Activated CD4-positive, alpha-beta T cell treated with anti-CD3 and anti-CD28 coated beads for 36 hours (primary cell): ENCODE data around the gene ZNHIT2. TPM values are rescaled to one million over a fixed set of nuclear protein-coding genes. Genes with fewer than 3 reads are reported as not detected.

Source experiments
- ATAC-seq: fragments of 200-7000 bp; cut with Tn5 transposase; one replicate; pipeline ENCODE4 v1.10.0; 2021; ENCODE audit warnings: mild to moderate bottlenecking, moderate library complexity
- CTCF ChIA-PET: fragments of 350-600 bp; sonication (Branson Sonifier 250); formaldehyde crosslinking; loops from one replicate; lab custom pipeline; 2021; ENCODE audit warnings: antibody characterized with exemption; lab: Charles Lee
- POLR2A ChIA-PET: fragments of 350-600 bp; sonication (Branson Sonifier 250); formaldehyde crosslinking; loops from one replicate; lab custom pipeline; 2021; ENCODE audit warnings: antibody characterized with exemption, inconsistent platforms; lab: Charles Lee
- DNase-seq: peaks from one replicate; pipeline ENCODE4 v3.0.0-alpha.2; 2020
- H3K27ac Mint-ChIP-seq: one replicate; pipeline ENCODE4 v1.8.0; 2021; ENCODE audit warnings: mixed read lengths
- H3K27me3 Mint-ChIP-seq: one replicate; pipeline ENCODE4 v1.8.0; 2021; ENCODE audit warnings: mixed read lengths
- H3K36me3 Mint-ChIP-seq: one replicate; pipeline ENCODE4 v1.8.0; 2021; ENCODE audit warnings: low read depth, mixed read lengths
- H3K4me1 Mint-ChIP-seq: one replicate; pipeline ENCODE4 v1.8.0; 2021; ENCODE audit warnings: mixed read lengths
- H3K4me3 Mint-ChIP-seq: one replicate; pipeline ENCODE4 v1.8.0; 2021; ENCODE audit warnings: mild to moderate bottlenecking, moderate library complexity, mixed read lengths
- H3K9me3 Mint-ChIP-seq: one replicate; pipeline ENCODE4 v1.8.0; 2021; ENCODE audit warnings: low read depth, mixed read lengths
- intact Hi-C, 2 experiments: fragments of 100-400 bp; cut with DNase I in 1 of 2; cut with micrococcal nuclease in 1 of 2; formaldehyde crosslinking; loops; one replicate each; pipeline versions ENCODE4 v1.14.2 to v1.15.1; 2022 to 2024; cut with DNase I, micrococcal nuclease
- total RNA-seq, 2 experiments: library from RNA; stranded (reverse); gene quantifications; one replicate each; pipeline ENCODE4 v1.2.3, GENCODE V29; 2021

The ZNHIT2 gene
- total RNA-seq, 2 experiments from 2014 or later: 7.1 to 9.7 TPM

DNA sequence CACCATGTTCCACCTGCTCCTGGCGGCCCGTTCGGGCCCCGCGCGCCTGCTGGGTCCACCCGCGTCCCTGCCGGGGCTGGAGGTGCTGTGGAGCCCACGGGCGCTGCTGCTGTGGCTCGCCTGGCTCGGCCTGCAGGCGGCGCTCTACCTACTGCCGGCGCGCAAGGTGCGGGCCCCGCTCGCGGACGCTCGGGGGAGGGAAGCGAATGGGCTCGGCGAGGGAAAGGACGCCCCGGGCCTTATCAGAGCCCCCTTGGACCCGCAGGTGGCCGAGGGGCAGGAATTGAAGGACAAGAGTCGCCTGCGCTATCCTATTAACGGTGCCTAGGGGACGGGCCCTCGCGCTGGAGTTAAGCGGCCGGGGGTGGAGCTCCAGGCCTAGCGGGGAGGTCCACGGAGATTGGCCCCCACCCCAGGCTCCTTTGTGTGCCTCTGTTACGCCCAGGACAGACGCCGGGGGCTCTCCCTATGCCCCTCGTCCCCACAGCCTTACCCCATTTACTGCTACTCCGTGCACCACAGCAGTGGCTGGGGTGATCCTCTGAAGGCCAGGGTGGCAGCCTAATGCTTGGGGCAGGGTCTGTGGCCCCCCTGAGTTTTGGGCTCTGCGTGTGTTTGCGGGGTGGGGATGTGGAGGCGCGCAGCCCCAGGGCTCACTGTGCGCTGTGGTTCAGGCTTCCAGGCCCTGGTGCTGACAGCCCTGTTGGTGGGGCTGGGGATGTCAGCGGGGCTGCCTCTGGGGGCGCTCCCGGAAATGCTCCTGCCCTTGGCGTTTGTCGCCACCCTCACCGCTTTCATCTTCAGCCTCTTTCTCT lies 4.7 kb downstream of the ZNHIT2 start:
- Mint-ChIP-seq H3K9me3 (no peaks in the 10 kb centered on the region), H3K27ac (peak overlapping the region; percentile 84), H3K4me3 (peak overlapping the region; percentile 83), H3K27me3 (no peaks in the 10 kb centered on the region), H3K36me3 (peaks cover 12% of the 10 kb centered on the region), H3K4me1 (peaks cover 50% of the 10 kb centered on the region)
- ChIA-PET CTCF (interaction anchor here (0.6 to 4.9 kb wide), 16 partner anchors 9 to 331 kb away, joined by 3 to 56 read pairs (median 3); partner anchors contain the start of genes FAU, MRPL49, POLA2 and VPS51), POLR2A (interaction anchor here (0.6 to 1.0 kb wide), 4 partner anchors 9 to 167 kb away, joined by 3 to 4 read pairs (median 3); no protein-coding TSS in a partner anchor)
- DNase-seq (peak; percentile 89), ATAC-seq (peak; percentile 53)
- intact Hi-C loops: loop anchor here (1.0 to 10.0 kb wide), 6 partner anchors 71 to 868 kb away; partner anchors contain the start of genes ARL2 (in 1 of the 2), ATG2A (in 1 of the 2), CCDC88B (in 1 of the 2) and FKBP2 (in 1 of the 2)

DNA sequence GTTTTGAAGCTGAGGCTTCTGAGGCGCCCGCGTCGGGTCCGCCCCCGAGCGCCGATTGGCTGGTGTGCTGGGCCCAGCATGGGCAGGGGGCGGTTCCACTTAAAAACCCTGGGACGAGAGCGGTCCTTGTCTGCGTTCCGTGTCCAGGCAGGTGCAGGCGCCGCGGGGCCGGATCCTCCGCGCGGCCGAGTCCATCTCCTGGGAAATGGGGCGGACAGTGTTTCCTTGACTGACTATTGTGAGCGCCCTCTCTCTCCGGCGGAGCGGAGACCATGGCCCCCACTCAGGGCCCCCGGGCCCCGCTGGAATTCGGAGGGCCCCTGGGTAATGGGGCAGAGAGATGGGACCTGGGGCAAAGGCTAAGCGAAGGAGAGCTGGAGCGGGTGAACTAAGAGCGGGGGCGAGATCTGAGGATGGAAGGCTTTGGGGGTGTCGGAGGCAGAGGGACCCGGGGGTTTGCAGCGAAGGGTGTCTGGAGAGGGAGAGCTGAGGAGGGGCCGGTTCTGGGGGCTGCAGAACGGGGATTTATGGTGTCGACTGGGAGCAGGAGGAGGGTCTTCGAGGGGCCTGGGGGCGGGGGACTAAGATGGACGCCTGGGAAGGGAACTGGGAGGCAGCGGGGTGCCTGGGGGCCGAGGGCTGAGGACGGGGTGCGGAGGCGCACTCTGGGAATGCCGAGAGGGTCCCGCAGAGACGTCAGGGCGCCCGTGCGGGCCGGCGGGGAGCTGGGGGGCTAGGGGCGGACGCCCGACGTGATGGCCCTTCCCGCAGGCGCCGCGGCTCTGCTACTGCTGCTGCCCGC lies 5.6 kb downstream of the ZNHIT2 start, which contains the start of gene TM7SF2:
Gene TM7SF2, plus strand, starts transcription at position 129 of the 802 bp plus-strand sequence. Its CDS starts 144 bp downstream, at position 273.
- H3K9me3 Mint-ChIP-seq: no peaks in the 10 kb centered on the region
- H3K27me3 Mint-ChIP-seq: no peaks in the 10 kb centered on the region
- intact Hi-C loops: loop anchor here (1.0 to 10.0 kb wide), 9 partner anchors 16 to 867 kb away; partner anchors contain the start of genes VPS51 (in 2 of the 2), ARL2 (in 1 of the 2), ATG2A (in 1 of the 2) and CCDC88B (in 1 of the 2)
- H3K4me3 Mint-ChIP-seq: peak within 1 kb of the TSS; percentile 83
- ChIA-PET POLR2A (interaction anchor here (0.5 to 2.6 kb wide), 7 partner anchors 8 to 365 kb away, joined by 3 to 14 read pairs (median 3); partner anchors contain the start of genes FAU and MRPL49), CTCF (interaction anchor here (0.6 to 4.9 kb wide), 14 partner anchors 9 to 261 kb away, joined by 3 to 56 read pairs (median 4); partner anchors contain the start of genes FAU, MRPL49 and VPS51)
- H3K36me3 Mint-ChIP-seq: peaks cover 11% of the 10 kb centered on the region
- peaks cover 50% of the 10 kb centered on the region for H3K4me1 Mint-ChIP-seq
- ATAC-seq (peak; percentile 78), DNase-seq (peak; percentile 98)
- H3K27ac Mint-ChIP-seq: peak within 1 kb of the TSS; percentile 74

DNA sequence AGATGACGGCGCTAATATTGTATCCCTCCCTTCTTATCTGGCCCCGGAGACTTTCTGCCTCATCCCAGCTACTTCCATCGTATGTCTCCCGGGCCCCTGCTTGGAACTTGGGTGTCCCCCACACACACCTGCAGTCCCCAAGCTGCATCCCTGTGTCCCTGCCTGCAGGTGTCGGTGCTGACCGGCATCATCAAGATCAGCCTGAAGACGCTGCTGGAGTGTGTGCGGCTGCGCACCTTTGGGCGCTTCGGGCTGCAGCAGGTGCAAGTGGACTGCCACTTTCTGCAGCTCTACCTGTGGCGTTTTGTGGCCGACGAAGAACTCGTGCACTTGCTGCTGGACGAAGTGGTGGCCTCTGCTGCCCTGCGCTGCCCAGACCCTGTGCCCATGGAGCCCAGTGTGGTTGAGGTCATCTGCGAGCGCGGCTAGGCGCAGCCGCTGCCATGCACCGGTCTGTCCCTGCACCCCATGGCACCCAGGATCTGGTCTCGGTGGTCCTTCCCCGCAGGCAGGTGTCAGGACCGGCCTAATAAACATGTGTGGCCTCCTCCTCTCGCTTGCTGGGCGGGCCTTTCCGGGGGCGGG lies 6.2 kb downstream of the ZNHIT2 start:
- DNase-seq (no peak), ATAC-seq (no peak)
- intact Hi-C loops: loop anchor here (1.0 to 10.0 kb wide), 7 partner anchors 15 to 866 kb away; partner anchors contain the start of genes VPS51 (in 2 of the 2), ATG2A (in 1 of the 2), CCDC88B (in 1 of the 2) and CDC42EP2 (in 1 of the 2)
- Mint-ChIP-seq H3K36me3 (peaks cover 7% of the 10 kb centered on the region), H3K27me3 (no peaks in the 10 kb centered on the region), H3K4me1 (peaks cover 46% of the 10 kb centered on the region), H3K4me3 (peak overlapping the region; percentile 83), H3K9me3 (no peaks in the 10 kb centered on the region), H3K27ac (peak overlapping the region; percentile 74)
- CTCF ChIA-PET: interaction anchor here (0.7 to 4.9 kb wide), 19 partner anchors 9 to 263 kb away, joined by 3 to 56 read pairs (median 5); partner anchors contain the start of genes ARL2, CAPN1, DPF2 and SYVN1
- POLR2A ChIA-PET: interaction anchor here (0.5 to 2.6 kb wide), 4 partner anchors 11 to 365 kb away, joined by 3 to 14 read pairs (median 3); partner anchors contain the start of genes FAU and MRPL49

DNA sequence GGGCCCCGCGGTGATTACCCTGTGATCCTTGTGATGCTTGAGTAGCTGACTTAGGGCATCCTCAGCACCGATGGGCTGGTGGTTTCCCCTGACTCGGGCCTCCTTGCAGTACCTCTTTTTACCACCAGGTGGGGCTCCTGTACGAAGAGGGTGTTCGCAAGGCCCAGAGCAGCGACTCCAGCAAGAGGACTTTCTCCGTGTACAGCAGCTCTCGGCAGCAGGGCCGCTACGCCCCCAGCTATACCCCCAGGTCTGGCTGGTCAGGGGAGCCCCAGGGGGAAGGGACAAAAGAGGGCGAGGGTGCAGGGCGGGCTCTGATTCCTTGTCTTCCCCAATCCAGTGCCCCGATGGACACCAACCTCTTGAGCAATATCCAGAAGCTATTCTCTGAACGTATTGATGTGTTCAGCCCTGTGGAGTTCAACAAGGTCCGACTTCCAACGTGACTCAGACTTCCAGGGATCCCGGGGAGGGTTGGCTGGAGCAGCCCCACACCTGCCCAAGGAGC lies 7.1 kb downstream of the ZNHIT2 start:
- H3K4me3 Mint-ChIP-seq: no peak overlapping the region
- no peaks in the 10 kb centered on the region for H3K9me3 Mint-ChIP-seq
- peaks cover 42% of the 10 kb centered on the region for H3K4me1 Mint-ChIP-seq
- ATAC-seq (peak; percentile 63), DNase-seq (peak; percentile 97)
- peak overlapping the region; percentile 24 for H3K27ac Mint-ChIP-seq
- ChIA-PET POLR2A (interaction anchor here (0.8 to 2.6 kb wide), 5 partner anchors 11 to 152 kb away, joined by 3 to 14 read pairs (median 3); partner anchors contain the start of genes CDCA5, FAU and MRPL49), CTCF (interaction anchor here (0.6 to 4.9 kb wide), 20 partner anchors 9 to 262 kb away, joined by 3 to 56 read pairs (median 5); partner anchors contain the start of genes ARL2, CAPN1, DPF2 and FAU)
- intact Hi-C loops: loop anchor here (1.0 to 10.0 kb wide), 7 partner anchors 26 to 866 kb away; partner anchors contain the start of genes CDCA5 (in 2 of the 2), ZFPL1 (in 2 of the 2), ATG2A (in 1 of the 2) and CAPN1 (in 1 of the 2)
- no peaks in the 10 kb centered on the region for H3K27me3 Mint-ChIP-seq
- peaks cover 8% of the 10 kb centered on the region for H3K36me3 Mint-ChIP-seq

DNA sequence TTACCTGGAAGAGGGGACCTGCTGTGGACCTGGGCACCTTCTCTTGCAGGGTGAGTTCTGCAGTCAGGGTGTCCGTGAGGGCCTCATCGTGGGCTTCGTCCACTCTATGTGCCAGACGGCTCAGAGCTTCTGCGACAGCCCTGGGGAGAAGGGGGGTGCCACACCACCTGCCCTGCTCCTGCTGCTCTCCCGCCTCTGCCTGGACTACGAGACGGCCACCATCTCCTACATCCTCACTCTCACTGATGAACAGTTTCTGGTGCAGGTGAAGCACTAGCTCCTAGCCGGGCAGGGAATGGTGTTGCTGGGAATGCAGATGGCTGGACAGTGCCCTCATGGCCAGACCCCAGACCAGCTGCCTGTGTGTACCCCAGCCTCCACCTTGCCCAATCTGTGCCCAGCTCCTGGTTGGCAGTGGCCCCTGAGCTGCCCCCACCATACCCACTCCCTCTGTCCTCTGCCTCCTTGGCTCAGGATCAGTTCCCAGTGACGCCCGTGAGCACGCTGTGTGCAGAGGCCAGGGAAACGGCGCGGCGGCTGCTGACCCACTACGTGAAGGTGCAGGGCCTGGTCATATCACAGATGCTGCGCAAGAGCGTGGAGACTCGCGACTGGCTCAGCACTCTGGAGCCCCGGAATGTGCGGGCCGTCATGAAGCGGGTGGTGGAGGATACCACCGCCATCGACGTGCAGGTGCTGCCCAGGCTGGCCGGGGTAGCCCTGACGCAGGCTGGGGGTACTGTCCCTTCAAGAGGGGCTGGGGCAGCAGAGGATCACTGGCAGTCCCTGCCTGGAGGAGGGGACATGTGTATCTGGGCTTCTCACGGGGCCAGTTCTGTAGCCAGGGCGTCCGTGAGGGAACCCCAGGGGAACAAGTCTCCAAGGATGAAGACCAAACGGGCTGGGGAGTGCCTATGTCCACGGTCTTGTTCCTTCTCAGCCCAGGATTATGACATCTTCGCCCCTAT lies 8.0 kb downstream of the ZNHIT2 start:
- no peak for DNase-seq
- Mint-ChIP-seq H3K4me3 (no peak overlapping the region), H3K27ac (no peak overlapping the region), H3K4me1 (peaks cover 42% of the 10 kb centered on the region), H3K9me3 (no peaks in the 10 kb centered on the region), H3K36me3 (peaks cover 8% of the 10 kb centered on the region), H3K27me3 (no peaks in the 10 kb centered on the region)
- CTCF ChIA-PET: interaction anchor here (0.7 to 4.9 kb wide), 15 partner anchors 9 to 261 kb away, joined by 3 to 56 read pairs (median 5); partner anchors contain the start of genes ARL2, DPF2, FAU and MRPL49
- POLR2A ChIA-PET: interaction anchor here (0.6 to 2.6 kb wide), 7 partner anchors 10 to 153 kb away, joined by 3 to 14 read pairs (median 3); partner anchors contain the start of genes CDCA5, FAU and MRPL49
- intact Hi-C loops: loop anchor here (1.0 to 10.0 kb wide), 7 partner anchors 25 to 865 kb away; partner anchors contain the start of genes CDCA5 (in 2 of the 2), ZFPL1 (in 2 of the 2), ATG2A (in 1 of the 2) and CAPN1 (in 1 of the 2)
- ATAC-seq: no peak

DNA sequence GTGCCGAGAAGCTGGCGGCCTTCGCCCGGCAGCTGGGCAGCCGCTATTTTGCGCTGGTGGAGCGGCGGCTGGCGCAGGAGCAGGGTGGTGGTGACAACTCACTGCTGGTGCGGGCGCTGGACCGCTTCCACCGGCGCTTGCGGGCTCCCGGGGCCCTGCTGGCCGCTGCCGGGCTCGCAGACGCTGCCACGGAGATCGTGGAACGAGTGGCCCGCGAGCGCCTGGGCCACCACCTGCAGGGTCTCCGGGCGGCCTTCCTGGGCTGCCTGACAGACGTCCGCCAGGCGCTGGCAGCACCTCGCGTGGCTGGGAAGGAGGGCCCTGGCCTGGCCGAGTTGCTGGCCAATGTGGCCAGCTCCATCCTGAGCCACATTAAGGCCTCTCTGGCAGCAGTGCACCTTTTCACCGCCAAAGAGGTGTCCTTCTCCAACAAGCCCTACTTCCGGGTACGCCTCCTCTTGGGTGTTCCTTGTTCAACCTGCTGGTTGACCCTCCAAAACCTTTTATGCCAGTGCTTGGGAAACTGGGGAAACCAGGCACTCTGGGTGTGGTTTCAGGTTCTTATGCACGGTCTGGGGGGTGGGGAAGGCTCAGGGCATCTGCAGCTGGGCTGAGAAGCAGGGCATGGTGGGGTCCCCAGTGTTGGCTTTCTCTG lies 8.9 kb downstream of the ZNHIT2 start:
- no peak overlapping the region for H3K27ac Mint-ChIP-seq
- no peak for ATAC-seq
- CTCF ChIA-PET: interaction anchor here (0.7 to 2.0 kb wide), 3 partner anchors 9 to 208 kb away, joined by 3 to 6 read pairs (median 4); partner anchors contain the start of gene ZNHIT2
- peaks cover 34% of the 10 kb centered on the region for H3K4me1 Mint-ChIP-seq
- H3K4me3 Mint-ChIP-seq: no peak overlapping the region
- H3K36me3 Mint-ChIP-seq: peaks cover 7% of the 10 kb centered on the region
- POLR2A ChIA-PET: interaction anchor here (0.9 to 1.4 kb wide), 3 partner anchors 9 to 13 kb away, joined by 3 to 7 read pairs (median 3); partner anchors contain the start of genes FAU and MRPL49
- intact Hi-C loops: no loop called here
- DNase-seq: no peak
- H3K27me3 Mint-ChIP-seq: no peaks in the 10 kb centered on the region
- no peaks in the 10 kb centered on the region for H3K9me3 Mint-ChIP-seq

DNA sequence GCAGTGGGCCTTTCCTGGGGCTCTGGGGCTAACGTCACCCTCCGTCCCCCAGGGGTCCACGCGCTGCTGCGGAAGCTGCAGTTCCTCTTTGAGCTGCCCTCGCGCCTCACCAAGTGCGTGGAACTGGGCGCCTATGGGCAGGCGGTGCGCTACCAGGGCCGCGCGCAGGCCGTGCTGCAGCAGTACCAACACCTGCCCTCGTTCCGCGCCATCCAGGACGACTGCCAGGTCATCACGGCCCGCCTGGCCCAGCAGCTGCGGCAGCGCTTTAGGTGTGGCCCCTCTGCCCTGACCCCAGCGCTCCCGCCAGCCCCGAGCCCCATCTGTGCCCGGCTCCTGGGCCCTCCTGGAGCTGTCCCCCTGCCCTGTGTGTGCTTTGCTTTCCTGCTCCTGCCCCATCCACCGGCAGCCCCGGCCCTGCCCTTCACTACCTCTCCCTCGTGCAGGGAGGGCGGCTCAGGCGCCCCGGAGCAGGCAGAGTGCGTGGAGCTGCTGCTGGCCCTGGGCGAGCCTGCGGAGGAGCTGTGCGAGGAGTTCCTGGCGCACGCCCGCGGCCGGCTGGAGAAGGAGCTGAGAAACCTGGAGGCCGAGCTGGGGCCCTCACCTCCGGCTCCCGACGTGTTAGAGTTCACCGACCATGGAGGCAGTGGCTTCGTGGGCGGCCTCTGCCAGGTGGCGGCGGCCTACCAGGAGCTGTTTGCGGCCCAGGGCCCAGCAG lies 9.6 kb downstream of the ZNHIT2 start:
- ATAC-seq (no peak), DNase-seq (no peak)

DNA sequence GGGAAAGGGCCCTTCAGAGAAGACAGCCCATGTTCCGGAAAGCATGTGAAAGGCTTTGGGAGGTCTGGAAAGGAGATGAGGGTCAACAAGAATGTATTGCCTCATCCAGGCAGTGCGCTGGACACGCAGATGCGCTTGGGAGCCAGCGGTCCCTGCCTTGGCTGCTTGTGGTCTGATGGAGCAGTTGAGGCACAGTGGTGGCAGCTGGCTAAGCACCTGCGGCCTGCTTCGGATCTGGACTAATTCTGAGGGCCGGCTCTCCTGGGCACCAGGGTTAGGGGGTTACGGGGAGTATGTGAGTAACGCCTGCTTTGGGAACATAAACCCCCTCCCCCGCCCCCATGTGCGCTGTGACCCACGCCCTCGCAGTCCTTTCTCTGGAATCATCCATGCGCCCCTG lies 10.4 kb downstream of the ZNHIT2 start:
- intact Hi-C loops: no loop called here
- POLR2A ChIA-PET: no interaction called here
- Mint-ChIP-seq H3K27me3 (no peaks in the 10 kb centered on the region), H3K9me3 (no peaks in the 10 kb centered on the region), H3K4me1 (peaks cover 27% of the 10 kb centered on the region), H3K4me3 (no peak overlapping the region), H3K36me3 (peaks cover 7% of the 10 kb centered on the region), H3K27ac (no peak overlapping the region)
- CTCF ChIA-PET: interaction anchor here (1.3 kb wide), 1 partner anchor 8 kb away, joined by 4 read pairs; no protein-coding TSS in a partner anchor
- ATAC-seq (no peak), DNase-seq (no peak)

More for the DNA sequence above, 9.6 kb downstream of the ZNHIT2 start:
- Mint-ChIP-seq H3K27me3 (no peaks in the 10 kb centered on the region), H3K4me1 (peaks cover 28% of the 10 kb centered on the region), H3K27ac (no peak overlapping the region), H3K9me3 (no peaks in the 10 kb centered on the region), H3K4me3 (no peak overlapping the region), H3K36me3 (peaks cover 7% of the 10 kb centered on the region)
- ChIA-PET POLR2A (interaction anchor here (0.9 kb wide), 1 partner anchor 14 kb away, joined by 3 read pairs; the partner anchor contains the start of genes FAU and MRPL49), CTCF (interaction anchor here (0.6 to 2.0 kb wide), 4 partner anchors 9 to 208 kb away, joined by 3 to 6 read pairs (median 4); partner anchors contain the start of gene ZNHIT2)
- intact Hi-C loops: no loop called here
